Endothelial cell of umbilical vein (primary cell): ENCODE results near the gene MARK1.

Source experiments
- CTCF ChIP-seq, 2 donors: IDR thresholded peaks; 1 replicate in 1 of 2; 2 replicates in 1 of 2; pipeline ENCODE4 v1.5.1; 2011; ENCODE audit warnings: low read length in 2 of 2, mild to moderate bottlenecking in 2 of 2, moderate library complexity in 2 of 2, control low read depth in 1 of 2, inconsistent platforms in 1 of 2, low read depth in 1 of 2; ENCODE audit not compliant: insufficient read depth in 1 of 2; ENCODE audit errors: extremely low read depth in 1 of 2
- POLR2AphosphoS5 ChIP-seq: IDR thresholded peaks from 2 replicates; pipeline ENCODE4 v1.6.1; 2012; ENCODE audit warnings: low read depth, mild to moderate bottlenecking, control low read depth, low read length, moderate library complexity; ENCODE audit not compliant: insufficient read depth

GRCh38 chr1:220592714-220593113, 64.8 kb downstream of the MARK1 start:
- TF ChIP-seq CTCF (IDR thresholded peaks at IDR 0.05; ENCODE audit: extremely low read depth in 1 of 2, insufficient read depth in 1 of 2, low read depth in 1 of 2, low read length in 2 of 2): no peak
- TF ChIP-seq POLR2AphosphoS5: no peak
